CMK (cell line): ENCODE measurements around the gene LRSAM1.

Experiments
- DNase-seq: peaks from one replicate; pipeline ENCODE4 v3.0.0-alpha.2; 2010; ENCODE audit warnings: low read depth

The LRSAM1 gene

DNA sequence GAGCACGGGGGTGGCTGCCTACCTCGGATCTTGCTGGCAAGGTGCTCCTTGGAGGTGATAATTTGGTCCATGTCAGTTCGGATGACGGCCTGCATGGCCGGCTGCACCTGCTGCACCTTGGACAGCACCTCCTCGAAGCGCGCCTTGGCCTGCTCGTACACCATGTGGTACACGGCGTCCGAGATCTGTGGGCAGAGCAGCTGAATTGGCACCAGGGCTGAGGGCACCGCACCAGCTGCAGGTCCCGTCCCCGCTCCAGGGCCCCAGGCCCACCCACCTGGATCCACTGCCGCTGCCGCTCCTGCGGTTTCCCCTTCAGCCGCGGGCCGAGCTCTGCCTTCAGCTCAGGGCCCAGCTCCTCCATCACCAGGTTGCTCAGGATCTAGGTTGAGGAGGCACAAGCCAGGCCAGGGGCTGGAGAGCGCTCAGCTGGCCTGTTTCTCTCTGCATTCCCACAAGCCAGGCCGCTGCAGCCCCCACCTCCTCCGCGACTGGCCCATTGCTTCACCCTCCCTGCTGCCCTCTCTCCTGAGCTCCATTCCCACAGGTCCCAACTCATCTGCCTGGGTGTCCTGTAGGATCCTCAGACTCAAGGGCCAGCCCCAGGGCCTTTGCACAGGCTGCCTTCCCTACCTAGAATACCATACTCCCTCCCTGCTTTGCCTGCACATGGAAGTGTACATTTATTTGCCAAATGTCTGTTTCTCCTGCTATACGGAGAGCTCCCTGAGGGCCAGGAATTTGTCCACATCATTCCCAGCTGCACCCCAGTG is 65.7 kb downstream of the LRSAM1 start:
- DNase-seq = no peak

DNA sequence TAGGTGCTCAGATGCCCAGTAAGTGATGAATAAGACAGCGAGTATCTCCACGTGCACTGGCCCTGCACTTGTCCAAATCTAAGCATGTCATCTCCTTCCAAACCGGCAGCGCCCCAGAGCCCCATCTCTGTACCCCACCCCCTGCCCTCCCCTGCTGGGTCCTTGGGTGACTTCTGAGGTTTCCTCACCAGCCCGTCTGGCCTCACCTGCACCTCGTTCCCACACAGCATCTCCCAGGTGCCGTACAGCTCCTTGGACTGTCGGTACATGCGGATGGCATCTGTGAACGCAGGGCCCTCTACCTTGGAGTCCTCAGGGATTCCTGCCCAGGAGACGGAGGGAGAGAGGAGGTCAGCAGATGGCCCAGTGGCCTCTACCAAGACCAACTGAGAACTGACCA is 66.3 kb downstream of the LRSAM1 start:
- no peak for DNase-seq

DNA sequence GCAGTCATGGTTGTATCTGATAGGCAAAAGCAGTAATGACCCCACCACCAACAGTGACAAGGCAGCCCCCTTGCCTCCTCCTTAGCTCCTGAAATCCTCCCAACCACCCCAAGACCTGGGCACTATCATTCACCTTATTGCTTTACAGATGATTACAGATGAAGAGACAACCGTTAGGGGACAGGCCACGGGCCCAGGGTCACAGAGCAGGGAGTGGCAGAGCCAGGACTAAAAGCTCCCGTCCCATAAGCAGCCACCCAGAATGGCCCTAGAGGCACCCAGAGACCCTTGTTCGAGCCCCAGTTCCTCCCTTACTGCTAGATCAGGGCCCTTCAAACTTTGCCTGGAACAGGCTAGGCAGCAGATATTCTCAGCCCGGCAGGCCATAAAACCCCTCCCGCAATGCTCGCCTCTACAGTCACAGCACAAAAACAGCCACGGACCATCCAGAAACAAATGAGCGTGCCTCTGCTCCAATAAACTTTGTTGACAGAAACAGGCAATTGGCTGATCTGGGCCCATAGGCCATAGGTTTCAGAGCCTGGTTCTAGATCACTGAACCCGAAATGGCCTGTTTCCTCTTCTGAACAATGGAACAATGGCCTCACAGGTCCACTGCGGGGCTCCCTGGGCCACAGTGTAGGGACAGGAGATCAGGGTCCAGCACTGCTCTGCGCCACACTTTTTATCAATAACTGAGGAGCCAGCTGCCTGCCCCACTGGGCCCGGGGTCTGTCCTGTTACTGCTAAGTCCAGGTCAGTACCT is 67.0 kb downstream of the LRSAM1 start:
- DNase-seq = no peak

DNA sequence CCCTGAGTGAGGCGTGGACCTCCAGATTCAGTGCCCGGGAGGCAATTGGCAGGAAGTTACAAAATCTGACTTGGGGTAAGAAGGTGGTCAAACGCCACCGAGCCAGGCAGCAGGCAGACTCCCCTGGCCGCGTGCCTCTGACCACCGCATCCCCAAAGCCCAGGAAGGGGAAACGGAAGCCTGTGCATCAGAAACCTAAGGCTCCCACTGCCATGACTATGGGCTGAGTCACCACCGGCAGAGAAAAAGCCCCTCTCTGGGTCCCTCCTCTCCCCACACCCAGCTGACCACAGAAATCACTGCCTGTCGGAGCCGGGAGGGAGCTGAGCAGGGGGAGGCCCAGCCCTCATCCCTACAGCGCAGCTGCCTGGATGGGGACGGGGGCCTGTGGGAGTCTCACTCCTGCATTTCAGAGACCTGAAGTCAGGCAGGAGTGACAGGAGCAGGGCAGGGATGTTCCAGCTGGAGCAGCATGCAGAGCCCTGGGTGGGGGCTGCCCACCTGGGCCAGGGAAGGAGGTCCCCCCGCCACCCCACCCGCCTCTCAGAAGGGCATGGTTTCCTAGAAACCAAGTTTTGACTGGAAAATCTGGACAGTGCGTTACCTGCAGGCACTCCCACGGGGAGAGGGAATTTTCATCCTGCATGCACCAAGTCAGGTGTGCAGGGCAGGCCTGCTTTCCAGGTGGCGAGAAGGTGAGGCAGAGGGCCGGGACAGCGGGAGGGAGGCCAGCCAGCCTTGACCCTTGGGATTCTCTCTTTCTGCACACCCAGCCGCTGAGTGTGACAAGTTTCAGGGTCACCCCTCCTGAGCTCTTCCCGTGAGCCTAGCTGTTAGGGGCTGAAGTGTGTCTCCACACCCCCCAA is 68.2 kb downstream of the LRSAM1 start:
- no peak for DNase-seq

DNA sequence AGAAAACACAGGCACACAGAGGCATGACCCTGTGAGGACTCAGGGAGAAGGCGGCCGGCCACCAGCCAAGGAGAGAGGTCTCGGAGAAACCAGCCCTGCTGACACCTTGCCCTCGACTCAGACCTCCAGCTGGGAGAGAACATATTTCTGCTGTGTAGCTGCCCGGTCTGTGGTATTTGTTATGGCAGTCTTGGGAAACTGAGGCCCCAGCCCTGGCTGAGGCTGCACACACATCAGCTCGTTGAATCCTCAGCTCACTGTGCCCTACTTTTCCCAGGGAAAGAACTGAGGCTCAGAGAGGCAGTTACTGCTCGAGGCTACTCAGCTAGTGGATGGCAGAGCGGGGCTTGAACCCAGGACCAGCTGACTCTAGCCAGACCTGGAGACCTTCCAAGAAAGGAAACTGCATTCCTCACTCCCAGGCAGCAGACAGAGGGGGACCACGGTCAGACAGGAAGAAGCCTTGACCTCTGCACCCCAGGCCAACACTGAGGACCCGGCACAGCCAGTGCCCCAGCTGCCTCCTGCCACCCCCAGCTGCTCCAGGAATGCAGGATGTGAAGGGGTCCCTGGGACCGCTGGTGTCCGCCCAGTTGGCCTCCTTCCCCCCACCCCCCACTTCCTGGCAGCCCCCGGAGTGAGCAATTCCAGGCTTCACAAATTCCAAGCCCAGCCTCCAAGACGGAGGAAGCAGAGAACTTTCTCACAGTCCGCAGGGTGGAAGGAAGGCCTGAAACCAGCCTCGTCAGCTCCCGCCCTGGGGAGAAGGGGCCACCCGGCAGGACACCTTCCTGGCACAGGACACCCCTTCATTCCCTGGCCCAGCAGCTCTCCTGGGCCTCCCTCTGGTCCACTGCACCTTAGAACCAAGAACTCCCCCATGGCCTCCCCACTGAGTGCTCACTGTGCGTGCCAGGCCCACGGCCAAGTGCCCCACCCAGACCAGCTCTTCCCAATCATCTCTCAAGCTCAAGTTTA is 69.9 kb downstream of the LRSAM1 start:
- no peak for DNase-seq

DNA sequence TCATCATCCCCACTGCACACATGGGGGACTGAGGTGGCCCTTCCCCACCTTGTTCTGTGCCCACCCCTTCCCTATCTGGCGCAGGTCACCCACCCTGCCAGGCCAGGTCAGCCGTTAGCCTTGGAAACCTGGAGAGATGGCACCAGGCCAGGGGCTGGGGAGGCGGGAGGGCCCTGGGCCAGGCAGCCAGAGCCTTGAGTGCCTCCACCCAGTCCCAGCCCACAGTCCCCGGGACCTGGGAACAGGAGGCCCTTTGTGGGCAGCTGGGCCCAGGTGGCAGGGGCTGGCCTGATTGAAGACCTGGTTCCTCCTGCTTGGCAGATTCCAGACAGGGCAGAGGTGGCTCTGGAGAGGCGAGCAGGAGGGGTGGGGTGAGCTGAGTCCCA is 70.6 kb downstream of the LRSAM1 start:
- no peak for DNase-seq

DNA sequence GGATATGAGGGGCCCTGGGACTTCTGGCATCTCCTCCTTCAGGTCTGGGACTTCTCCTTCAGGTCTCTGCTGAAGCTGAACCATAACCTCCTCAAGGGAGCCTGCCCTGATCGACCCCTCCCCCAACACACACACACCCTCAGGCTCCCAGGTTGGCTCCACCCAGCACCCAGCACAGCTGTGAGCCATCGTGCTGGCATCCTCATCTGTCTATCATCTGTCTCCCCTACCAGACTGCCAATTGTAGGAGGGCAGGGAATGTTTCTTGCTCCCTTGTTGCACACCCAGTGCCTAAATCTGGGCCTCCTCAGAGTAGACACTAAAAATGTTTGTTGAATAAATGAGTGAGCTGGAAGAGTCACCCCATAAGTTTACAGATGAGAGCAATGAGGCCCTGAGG is 71.4 kb downstream of the LRSAM1 start:
- DNase-seq = no peak

DNA sequence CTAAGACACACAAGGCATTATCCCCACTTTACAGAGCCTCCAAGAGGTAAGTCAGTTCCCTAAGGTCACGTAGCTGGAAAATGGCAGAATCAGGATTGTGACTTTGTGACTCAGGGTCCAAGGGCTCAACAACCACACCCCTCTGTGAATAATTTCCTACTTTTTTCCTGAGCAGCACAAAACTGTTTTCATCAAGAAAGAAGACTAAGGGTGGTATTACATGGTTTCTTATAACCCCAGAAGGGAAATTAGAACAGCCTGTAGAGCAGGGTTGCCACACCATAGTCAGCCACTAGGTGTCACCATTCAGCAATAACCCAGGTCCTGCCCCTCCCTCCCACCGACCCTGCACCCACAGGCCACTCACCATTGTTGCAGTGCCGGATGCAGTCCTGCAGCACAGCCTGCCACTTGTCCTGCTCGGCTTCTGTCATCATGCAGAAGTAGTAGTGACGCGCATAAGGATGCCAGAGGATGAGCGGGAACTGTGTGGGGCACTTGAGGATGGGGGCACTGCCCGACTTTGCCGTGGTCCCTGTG is 72.1 kb downstream of the LRSAM1 start:
- no peak for DNase-seq

DNA sequence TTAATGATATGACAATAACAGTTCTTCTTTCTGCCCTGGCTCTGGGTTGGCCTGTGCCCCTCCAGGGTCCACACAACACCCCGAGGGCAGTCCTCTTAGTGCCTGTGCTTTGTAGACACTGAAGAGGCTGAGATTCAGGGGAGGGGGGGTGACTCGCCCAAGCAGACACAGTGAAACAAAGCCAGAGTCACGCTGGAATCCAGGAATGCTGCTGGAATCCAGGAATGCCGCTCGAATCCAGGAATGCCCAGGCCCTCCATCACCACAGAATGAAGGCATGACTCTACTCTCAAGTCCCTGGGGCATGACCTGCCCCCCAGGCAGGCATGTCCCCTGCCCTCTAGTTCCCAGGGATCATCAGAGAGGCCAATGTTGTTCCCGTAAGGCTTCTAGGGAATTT is 73.1 kb downstream of the LRSAM1 start:
- no peak for DNase-seq

DNA sequence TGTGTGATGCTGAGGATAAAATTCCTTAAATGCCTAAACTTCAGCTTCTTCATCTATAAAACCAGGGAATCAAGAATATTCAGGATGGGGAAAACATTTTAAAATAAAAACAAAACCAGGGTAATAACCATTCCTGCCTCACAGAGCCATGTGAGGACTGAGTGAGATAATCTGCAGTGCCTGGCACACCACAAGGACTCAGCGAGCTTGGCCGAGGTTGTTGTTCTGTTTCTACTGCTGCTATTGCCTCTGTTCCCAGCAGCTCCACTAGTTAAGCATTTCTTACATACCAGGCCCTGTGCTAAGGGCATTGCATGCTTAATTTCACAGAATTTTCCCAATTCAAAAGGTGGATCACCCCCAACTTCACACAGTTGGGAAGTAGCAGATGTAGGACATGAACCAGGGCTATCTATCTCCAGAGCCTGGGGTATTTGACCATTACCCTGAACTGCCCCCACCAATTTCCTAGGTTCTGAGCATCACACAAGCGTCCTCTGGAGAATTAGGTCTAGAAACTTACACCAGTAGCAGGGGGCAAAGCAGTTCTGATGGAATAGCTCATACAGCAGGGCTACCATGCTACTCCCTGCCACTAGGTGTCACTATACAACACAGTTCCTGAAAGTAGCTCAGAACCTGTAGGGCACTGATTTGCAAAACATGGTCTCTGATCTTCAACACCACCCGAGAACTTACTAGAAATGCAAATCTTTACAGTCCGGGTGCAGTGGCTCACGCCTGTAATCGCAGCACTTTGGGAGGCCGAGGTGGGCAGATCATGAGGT is 74.3 kb downstream of the LRSAM1 start:
- DNase-seq = no peak

DNA sequence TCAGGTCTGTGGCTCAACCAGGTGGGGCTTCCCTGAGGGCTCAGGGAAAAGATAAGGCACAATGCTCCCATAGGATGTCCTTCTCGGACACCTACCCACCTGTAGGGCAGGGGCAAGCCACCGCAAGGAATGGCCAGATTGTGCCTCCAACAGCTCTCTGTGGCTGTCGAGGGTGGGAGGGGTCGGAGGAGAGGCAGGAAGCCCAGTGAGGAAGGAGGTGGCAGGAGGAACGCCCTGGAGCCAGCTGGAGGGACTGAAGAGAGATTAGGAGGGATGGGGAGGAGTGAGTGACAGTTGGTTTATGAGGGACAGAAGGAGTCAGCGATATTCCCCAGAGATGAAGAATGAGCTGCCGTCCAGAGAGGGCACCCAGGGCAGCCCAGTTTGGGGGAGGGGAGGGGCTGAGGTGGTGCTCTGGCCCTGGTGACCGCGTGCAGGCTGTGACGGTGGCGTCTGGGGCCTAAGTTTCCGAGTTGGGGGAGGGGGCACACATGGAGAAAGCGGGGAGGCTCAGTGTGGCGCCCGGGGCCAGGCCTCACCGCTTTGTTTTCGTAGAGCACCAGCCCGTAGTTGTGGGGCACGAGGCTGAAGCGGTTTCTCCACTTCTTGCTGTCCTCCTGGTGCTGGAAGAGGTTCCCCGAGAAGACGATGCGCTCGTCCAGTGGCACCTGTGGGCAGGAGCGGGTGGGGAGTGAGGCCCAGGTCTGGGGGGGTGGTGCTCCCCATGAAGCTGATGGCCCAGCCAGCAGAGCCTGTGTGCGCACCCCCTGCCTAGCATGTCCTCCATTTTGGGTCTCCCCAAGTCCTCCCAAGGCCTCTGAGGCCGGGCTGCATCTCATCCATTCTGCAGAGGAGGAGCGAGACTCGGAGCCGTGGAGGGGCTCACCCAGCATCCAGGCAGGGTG is 75.6 kb downstream of the LRSAM1 start:
- peak; percentile 74 for DNase-seq

DNA sequence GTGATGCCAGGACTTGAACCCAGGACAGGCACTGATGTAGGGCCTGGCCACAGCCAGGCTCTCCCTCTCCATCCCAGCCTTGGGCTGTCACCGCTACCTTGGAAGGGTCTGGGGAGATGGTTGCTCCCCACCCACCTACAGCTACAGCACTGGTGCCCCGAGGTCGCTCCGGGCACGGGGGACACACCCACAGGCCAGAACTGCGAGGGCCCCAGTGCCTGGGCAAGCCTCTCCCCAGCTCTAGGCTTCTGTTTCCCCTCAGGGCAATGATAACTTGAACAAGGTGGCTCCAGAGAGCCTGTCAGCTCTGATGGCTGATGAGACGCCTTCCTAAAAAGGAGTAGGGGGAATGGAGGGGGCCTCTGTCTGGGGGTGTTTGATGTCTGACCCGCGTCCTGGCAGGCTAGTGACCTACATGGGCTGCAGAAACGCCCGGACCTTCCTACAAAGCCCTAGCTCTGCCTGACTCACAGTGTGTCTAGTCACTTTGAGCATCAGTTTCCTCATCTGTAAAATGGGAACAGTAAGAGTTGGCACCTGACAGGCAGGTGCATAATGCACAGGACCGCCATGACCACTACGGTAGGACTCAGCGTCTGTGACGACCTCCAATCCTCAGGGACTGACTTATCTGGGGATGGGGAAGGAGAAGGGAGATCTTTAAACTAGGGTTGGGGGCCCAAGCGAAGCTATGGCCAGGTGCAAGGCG is 76.4 kb downstream of the LRSAM1 start:
- no peak for DNase-seq

DNA sequence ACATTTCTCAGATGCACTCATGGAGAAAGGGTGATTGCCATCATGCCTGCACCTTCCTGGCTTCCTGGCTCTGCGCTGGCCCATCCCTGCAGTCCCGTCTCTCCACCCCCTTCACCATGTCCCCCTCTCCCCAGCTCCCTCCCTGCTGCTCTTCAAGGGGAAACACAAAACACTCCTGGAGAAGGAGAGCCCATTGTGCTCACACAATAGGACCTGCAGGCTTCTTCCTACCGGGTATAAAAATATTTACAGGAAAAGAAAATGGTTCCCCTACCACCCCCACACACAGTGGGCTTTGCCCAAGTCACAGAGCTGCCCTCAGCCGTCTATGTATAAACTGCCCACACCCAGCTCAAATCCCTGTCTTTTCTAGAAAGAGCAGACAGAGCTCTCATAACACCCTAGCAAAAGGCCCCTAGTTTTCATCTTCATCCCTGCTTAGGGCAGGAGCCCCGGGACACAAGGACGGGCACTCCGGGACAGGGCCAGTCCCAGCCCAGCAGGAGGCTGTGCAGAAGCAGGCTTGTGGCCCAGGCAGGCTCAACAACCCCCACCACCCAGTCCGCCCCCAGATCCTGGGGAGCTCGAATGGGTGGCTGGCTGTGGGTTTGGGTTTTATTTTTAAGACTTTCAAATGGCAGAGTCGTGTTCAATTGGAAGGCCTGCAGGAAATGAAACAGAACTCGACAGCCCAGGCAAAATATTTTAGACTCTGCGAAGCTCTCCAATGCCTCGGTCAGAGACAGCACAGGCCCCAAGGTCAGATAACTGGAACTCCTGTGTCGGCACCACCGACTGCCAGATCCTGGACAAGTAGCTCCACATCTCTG is 77.3 kb downstream of the LRSAM1 start:
- DNase-seq = no peak

DNA sequence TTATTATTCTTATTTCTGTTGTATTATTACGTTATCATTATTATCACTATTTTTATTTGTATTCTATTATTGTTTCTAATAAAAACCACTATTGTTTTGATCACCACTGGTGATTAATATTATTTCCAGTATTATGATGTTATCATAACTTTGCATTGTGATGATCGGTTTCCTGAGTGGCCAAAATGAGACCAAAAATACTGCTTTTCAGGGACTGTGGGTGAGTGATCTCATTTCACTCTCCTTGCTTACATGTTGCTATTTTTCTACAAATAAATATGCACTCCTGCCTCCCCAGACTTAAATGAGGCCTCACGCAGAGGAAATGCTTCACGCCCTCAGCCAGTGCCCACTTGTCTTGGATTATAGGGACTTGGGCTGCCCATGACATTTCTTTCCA is 78.4 kb downstream of the LRSAM1 start:
- DNase-seq = no peak

DNA sequence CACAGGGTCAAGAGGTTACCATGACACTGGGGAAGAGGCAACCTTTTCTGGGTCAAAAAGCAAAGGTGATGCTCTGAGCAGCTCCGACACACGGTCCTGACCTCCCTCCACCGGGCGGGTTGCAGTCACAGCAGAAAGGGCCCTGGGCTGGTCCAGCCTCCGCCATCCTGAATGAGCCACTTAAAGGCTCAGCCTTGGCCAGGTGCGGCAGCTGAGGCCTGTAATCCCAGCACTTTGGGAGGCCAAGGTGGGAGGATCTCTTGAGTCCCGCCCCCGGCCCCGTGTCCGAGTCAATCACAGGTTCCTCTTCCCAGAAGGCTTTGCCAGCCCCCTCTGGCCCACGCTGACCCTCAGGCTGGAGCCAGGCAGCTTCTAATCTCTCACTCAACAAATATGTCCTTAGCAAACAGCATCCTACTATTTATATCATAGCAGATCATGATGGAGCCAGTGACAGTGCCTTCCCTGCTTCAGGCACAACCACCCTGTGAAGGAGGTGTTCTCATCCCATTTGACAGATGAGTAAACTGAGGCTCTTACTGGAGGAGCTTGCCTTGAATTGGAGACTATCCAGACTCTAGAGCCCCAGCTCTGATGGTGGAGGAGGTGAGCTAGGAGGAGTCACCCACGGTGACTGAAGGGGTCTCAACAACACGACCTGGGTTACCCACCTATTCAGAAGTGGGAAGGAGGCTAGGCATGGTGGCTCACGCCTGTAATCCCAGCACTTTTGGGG is 79.1 kb downstream of the LRSAM1 start:
- DNase-seq = no peak

DNA sequence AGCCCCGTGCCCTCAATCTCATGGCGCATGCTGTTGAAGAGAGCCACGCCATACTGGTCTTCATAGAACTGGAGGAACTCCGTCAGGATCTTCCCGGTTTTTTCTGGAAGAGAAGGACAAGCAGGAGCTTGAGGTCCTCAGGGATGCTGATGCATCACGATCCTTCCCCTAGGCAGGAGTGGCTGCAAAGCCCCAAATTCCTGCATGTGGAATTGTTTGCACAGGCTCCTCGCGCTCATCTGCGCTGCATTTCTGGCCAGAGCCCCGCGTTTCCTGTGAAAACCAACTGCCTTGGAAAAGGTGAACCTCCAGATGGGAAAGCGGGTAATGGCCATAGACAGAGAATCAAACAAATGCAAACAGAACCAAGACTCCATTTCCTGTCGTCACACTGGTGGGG is 80.4 kb downstream of the LRSAM1 start:
- no peak for DNase-seq
